GM19452 (cell line): ENCODE data around the gene GPR132.
"Not testable (repeated sequence)": the region's sequence is repeated elsewhere in the genome, so short reads cannot be mapped to it uniquely, and the experiment has no call there.

Experiments
- ATAC-seq: cut with Tn5 transposase; IDR thresholded peaks from one replicate; pipeline ENCODE4 v1.9.1; 2021; ENCODE audit not compliant: unreplicated experiment

Gene GPR132

DNA sequence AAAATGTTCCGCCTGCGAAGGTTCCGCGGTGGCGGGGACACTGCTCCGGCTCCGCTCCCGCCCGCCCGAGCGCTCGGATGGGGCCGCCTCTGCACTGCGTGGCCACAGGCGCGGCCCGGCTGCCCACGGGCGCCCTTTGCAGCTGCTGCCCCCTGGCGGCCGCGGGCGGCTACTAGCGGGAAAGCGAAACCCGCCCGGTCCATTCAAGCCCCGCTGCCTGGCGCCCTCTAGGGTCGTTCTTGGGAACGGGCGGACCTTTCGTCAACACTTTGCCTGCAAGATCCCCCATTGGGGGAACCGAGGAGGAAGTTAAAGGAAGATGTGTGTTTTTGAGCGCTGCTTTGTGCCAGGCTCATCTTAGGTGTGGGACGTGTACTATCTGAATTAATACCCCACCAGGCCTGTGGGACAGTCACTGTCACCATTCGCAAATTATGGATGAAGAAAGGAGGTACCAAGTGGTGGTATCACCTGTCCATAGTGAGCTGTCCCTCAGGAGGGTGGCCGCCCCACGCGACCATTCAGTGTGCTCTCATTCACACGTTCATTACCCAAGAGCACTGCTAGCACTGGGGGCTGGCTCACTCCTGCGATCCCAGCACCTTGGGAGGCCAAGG, 19.4 kb downstream of the GPR132 start:
- ATAC-seq, result peak; percentile 66

GRCh38 chr14:105043641-105044040, 21.6 kb downstream of the GPR132 start:
- no peak for ATAC-seq

GRCh38 chr14:105042813-105043212, 22.4 kb downstream of the GPR132 start:
- no peak for ATAC-seq

GRCh38 chr14:105041841-105042765, 23.1 kb downstream of the GPR132 start:
- ATAC-seq, result no peak

DNA sequence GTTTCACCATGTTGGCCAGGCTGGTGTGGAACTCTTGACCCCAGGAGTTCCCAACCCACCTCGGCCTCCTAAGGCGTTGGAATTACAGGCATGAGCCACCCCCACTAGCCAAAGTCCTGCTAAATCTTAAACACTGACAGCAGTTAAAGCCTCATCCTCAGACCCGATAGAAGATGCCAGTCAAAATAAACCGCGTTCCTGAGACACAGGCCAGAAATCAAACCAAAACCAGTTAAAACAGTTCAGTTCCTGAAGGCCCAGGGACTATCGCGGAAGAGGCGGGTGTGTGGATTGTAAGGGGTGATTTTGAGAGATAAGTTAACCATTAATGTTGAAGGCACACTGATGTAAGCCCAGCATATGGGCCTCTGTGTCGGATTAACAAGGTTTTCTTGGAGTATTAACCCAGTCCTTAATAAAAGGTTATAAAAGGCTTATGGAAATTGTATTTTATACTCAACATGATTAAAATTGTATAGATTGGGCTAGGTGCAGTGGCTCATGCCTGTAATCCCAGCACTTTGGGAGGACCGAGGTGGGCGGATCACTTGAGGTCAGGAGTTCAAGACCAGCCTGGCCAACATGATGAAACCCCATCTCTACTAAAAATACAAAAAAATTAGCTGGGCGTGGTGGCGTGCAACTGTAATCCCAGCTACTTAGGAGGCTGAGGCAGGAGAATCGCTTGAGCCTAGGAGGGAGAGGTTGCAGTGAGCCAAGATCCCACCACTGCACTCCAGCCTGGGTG, 25.6 kb downstream of the GPR132 start:
- no peak for ATAC-seq

- not testable (repeated sequence) for ATAC-seq
Measured at GRCh38 chr14:105035616-105036015, 29.6 kb downstream of the GPR132 start.

GRCh38 chr14:105034315-105035039, 30.8 kb downstream of the GPR132 start:
- ATAC-seq, result no peak

DNA sequence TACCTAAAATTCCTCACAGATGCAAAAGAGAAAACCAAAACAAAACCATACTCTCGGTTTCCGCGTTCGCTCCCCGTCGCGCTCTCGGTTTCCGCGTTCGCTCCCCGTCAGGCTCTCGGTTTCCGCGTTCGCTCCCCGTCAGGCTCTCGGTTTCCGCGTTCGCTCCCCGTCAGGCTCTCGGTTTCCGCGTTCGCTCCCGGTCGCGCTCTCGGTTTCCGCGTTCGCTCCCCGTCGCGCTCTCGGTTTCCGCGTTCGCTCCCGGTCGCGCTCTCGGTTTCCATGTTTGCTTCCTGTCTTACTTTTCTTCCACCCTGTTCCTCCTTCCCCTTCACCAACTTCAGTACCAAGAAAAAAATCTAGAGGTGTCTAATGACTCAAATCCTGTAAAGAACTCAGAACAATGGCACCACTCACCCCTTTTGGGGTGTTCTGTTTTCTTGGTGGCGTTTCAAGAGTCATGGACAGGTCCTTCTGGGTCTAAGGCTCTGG, 31.8 kb downstream of the GPR132 start:
- ATAC-seq, result not testable (repeated sequence)

DNA sequence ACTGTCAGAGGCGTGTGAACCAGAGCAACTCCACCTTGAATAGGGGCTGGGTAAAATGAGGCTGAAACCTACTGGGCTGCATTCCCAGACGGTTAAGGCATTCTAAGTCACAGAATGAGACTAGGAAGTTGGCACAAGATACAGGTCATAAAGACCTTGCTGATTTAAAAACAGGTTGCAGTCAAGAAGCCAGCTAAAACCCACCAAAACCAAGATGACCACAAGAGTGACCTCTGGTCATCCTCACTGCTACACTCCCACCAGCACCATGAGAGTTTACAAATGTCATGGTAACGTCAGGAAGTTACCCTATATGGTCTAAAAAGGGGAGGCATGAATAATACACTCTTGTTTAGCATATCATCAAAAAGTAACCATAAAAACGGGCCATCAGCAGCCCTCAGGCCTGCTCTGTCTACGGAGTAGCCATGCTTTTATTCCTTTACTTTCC, 32.8 kb downstream of the GPR132 start:
- ATAC-seq, result not testable (repeated sequence)

DNA sequence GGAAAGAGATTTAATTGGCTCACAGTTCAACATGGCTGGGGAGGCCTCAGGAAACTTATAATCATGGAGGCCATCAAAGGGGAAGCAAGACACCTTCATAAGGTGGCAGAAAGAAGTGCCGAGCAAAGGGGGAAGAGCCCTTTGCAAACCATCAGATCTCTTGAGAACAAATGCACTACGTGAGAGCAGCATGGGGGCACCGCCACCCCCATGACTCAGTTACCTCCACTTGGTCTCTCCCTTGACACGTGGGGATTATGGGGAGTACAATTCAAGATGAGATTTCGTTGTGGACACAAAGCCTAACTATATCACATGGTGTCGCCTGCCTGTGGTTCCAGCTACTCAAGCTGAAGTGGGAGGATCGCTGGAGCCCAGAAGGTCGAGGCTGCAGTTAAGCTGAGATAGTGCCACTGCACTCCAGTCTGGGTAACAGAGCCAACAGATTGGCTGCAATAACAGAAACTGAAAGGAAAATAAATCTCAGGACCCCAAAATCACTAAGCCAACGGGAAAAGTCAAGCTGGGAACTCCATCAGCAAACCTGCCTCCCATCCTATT, 34.3 kb downstream of the GPR132 start:
- ATAC-seq, result no peak

DNA sequence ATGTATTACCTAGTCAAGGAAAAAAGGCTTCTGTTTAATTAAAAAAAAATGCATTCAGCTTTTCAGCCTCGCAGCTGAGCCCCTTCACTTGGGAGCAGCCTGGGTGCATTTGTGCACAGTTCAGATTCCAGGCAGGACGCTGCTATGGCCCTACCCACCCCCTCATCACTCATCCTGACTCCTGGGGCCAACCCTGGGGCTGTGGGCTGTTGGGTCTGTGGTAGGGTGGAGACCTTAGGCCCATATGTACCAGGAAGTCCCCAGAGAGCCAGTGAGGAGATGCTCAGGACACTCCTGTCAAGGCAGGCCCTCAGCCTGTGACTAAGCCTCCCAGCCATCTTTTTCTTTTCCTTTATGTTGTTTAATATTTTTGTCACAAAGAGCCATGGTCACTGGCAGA, 35.0 kb downstream of the GPR132 start:
- no peak for ATAC-seq

- ATAC-seq, result no peak
Measured at GRCh38 chr14:105029402-105029801, 35.8 kb downstream of the GPR132 start.

DNA sequence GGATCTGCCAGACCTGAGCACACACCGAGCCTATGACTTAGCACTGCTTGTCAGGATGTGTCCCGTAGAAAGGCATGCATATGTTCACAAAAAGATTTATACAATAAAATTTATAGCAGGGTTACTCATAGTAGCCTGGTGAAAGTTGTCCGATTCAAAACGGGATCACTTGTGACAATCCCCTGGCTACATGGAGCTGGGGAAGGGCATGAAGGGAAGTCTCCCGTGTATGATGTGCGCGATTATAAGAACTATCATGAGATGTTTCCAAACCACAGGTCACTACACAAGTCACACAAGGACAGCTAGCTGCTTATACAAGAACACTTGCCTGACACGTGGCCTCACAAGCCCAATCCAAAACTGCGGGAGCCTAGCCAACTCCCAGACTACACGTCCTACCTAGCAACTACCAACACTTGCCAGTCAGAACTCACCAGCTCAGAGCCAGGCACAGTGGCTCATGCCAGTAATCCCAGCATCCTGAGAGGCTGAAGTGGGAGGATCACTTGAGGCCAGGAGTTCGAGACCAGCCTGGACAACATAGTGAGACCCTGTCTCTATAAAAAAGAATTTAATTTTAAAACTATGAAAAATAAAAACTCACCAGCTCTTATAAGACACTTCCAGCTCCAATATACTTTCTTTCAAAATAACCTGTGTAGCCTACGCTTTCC, 36.8 kb downstream of the GPR132 start:
- ATAC-seq, result no peak

- ATAC-seq, result not testable (repeated sequence)
Measured at GRCh38 chr14:105027718-105028117, 37.5 kb downstream of the GPR132 start.

GRCh38 chr14:105026802-105027563, 38.2 kb downstream of the GPR132 start:
- no peak for ATAC-seq

GRCh38 chr14:105026033-105026785, 39.0 kb downstream of the GPR132 start:
- no peak for ATAC-seq

DNA sequence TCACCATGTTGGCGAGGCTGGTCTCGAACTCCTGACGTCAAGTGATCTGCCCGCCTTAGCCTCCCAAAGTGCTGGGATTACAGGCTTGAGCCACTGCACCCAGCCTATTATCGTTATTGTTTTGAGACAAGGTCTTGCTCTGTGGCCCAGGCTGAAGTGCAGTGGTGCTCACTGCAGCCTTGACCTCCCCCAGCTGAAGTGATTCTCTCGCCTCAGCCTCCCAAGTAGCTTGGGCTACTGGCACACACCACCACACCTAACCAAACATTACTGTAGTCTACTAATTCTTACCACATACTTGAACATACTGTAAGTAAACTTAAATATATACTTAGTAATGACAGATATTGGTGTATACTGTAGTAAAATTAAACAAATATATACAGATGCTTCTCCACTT, 39.8 kb downstream of the GPR132 start:
- no peak for ATAC-seq

DNA sequence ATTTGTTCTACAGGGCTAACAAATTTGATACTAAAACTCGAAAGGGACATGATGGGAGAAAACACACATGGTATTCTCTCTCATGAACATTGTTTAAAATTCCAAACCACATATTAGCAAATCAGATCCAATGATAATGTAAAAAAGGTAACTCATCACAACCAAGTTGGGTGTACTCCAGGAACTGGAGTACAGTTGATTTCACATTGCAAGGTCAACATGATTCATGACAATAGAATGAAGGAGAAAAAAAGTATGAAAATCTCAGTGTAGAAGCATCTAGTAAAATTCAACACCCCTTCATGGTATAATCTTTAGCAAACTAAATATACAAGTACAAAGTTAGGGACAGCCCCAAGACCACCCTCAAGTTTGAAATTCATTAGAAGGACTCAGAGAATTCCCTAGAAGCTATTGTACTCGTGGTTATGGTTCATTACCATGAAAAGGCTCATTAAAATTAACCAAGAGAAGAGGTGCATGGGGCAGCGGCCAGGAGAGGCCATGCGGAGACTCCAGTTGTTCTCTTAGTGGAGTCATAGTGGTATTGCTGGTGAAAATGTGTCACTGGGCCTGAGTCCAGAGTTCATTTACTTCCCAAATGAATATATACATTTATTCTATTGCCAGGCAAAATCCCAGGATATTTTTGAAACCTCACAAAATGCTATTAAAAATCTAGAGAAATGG, 41.3 kb downstream of the GPR132 start:
- no peak for ATAC-seq
